Measurements from ENCODE around the gene UCK2. TPM values are rescaled to one million over a fixed set of nuclear protein-coding genes. Genes with fewer than 3 reads are reported as not detected.

Gene UCK2
- total RNA-seq, 3 donors from 2014 or later (not counting 1 experiment from before 2014, with no cell fraction given): 12.8 to 20.5 (median 14.4) TPM

DNA sequence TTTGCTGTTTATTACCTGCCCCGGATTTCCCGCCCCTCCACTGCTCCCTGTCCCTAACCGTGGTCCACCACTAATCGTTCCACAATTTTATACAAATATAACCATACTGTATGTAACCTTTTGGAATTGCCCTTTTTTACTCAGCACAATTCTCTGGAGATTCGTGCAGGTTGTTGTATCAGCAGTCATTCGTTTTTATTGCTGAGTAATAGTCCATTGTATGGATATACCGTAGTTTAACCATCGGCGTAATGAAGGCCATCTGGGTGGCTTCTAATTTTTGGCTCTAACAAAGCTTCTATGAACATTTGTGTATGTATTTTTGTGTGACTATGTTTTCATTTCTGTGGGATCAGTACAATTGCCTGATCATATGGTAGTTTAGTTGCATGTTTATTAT lies 50.0 kb downstream of the UCK2 start:
- peaks cover 51 to 58% of the 10 kb centered on the region in 2 donors for H3K4me1 Mint-ChIP-seq
- intact Hi-C loops (cut with micrococcal nuclease): loop anchor here (10.0 kb wide), 1 partner anchor 53 kb away; the partner anchor contains the start of gene UCK2
- no peak for TF ChIP-seq CTCF (IDR thresholded peaks at IDR 0.05)
- H3K9me3 Mint-ChIP-seq: no peaks in the 10 kb centered on the region
- Histone ChIP-seq H3K4me1 (ENCODE audit: control insufficient read depth, insufficient read depth, low read length) (peaks cover 9% of the 10 kb centered on the region), H3K9me3 (ENCODE audit: control insufficient read depth, insufficient read depth, low read length) (no peaks in the 10 kb centered on the region), H3K36me3 (ENCODE audit: control insufficient read depth, insufficient read depth, low read length) (no peaks in the 10 kb centered on the region), H3K4me3 (ENCODE audit: low read length) (no peak overlapping the region), H3K27me3 (ENCODE audit: control insufficient read depth, insufficient read depth, low read length) (no peaks in the 10 kb centered on the region), H3K27ac (ENCODE audit: low read length) (no peak overlapping the region)
- no peak overlapping the region for H3K4me3 Mint-ChIP-seq
- H3K36me3 Mint-ChIP-seq: no peaks in the 10 kb centered on the region
- H3K27me3 Mint-ChIP-seq (ENCODE audit: low read depth in 2 of 2): no peaks in the 10 kb centered on the region
- WGBS (ENCODE audit: insufficient coverage): 99% methylated on average over 9 of the region's 9 CpGs
- H3K27ac Mint-ChIP-seq: no peak overlapping the region
- DNase-seq (no peak), ATAC-seq (no peak)

- H3K4me1 Mint-ChIP-seq: peaks cover 52 to 56% of the 10 kb centered on the region in 2 donors
- Histone ChIP-seq H3K27ac (ENCODE audit: low read length) (no peak overlapping the region), H3K27me3 (ENCODE audit: control insufficient read depth, insufficient read depth, low read length) (no peaks in the 10 kb centered on the region), H3K9me3 (ENCODE audit: control insufficient read depth, insufficient read depth, low read length) (no peaks in the 10 kb centered on the region), H3K4me3 (ENCODE audit: low read length) (no peak overlapping the region), H3K36me3 (ENCODE audit: control insufficient read depth, insufficient read depth, low read length) (no peaks in the 10 kb centered on the region), H3K4me1 (ENCODE audit: control insufficient read depth, insufficient read depth, low read length) (peaks cover 9% of the 10 kb centered on the region)
- H3K27ac Mint-ChIP-seq: no peak overlapping the region
- intact Hi-C loops (cut with micrococcal nuclease): loop anchor here (10.0 kb wide), 1 partner anchor 53 kb away; the partner anchor contains the start of gene UCK2
- H3K27me3 Mint-ChIP-seq (ENCODE audit: low read depth in 2 of 2): no peaks in the 10 kb centered on the region
- no peak for ATAC-seq
- no peaks in the 10 kb centered on the region for H3K9me3 Mint-ChIP-seq
- no peak overlapping the region for H3K4me3 Mint-ChIP-seq
- 91% methylated on average over 6 of the region's 7 CpGs for WGBS (ENCODE audit: insufficient coverage)
- H3K36me3 Mint-ChIP-seq: no peaks in the 10 kb centered on the region
- TF ChIP-seq CTCF (IDR thresholded peaks at IDR 0.05): no peak
- no peak for DNase-seq
These were observed 50.6 kb downstream of the UCK2 start for GRCh38 chr1:165877940-165878556.

DNA sequence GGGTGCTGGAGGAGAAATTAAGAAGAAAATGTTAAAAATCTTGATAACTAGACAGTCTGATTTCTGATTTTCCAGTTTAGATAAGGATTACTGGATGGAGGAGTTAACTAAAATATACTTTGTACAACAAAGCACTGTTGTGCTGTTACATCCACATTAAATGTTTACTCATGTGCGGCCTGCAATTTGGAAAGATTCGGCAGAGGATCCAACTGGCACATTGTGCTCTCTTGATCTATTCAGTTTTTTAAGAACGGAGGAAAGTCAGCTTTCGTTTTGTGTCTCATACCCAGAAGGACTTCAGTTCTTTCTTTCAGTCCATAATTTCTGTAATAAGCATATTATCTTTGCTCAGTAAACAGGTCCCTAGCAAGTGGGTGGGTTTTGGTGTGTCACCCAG lies 52.5 kb downstream of the UCK2 start:
- no peak overlapping the region for H3K27ac ChIP-seq (ENCODE audit: low read length)
- Mint-ChIP-seq H3K27me3 (ENCODE audit: low read depth in 2 of 2) (no peaks in the 10 kb centered on the region), H3K9me3 (no peaks in the 10 kb centered on the region), H3K36me3 (no peaks in the 10 kb centered on the region), H3K4me1 (peaks cover 52 to 53% of the 10 kb centered on the region in 2 donors), H3K4me3 (no peak overlapping the region), H3K27ac (no peak overlapping the region)
- 96% methylated on average over 4 of the region's 4 CpGs for WGBS (ENCODE audit: insufficient coverage)
- no peaks in the 10 kb centered on the region for H3K36me3 ChIP-seq (ENCODE audit: control insufficient read depth, insufficient read depth, low read length)
- no peak for TF ChIP-seq CTCF (IDR thresholded peaks at IDR 0.05)
- intact Hi-C loops (cut with micrococcal nuclease): loop anchor here (10.0 kb wide), 1 partner anchor 55 kb away; the partner anchor contains the start of gene UCK2
- peaks cover 9% of the 10 kb centered on the region for H3K4me1 ChIP-seq (ENCODE audit: control insufficient read depth, insufficient read depth, low read length)
- H3K27me3 ChIP-seq (ENCODE audit: control insufficient read depth, insufficient read depth, low read length): no peaks in the 10 kb centered on the region
- H3K4me3 ChIP-seq (ENCODE audit: low read length): no peak overlapping the region
- DNase-seq (no peak), ATAC-seq (no peak)
- no peaks in the 10 kb centered on the region for H3K9me3 ChIP-seq (ENCODE audit: control insufficient read depth, insufficient read depth, low read length)

- WGBS (ENCODE audit: insufficient coverage): 86% methylated on average over 5 of the region's 5 CpGs
- no peaks in the 10 kb centered on the region for H3K36me3 ChIP-seq (ENCODE audit: control insufficient read depth, insufficient read depth, low read length)
These were observed 53.6 kb downstream of the UCK2 start for GRCh38 chr1:165880993-165881392.

More at GRCh38 chr1:165880993-165881392, 53.6 kb downstream of the UCK2 start:
- H3K9me3 ChIP-seq (ENCODE audit: control insufficient read depth, insufficient read depth, low read length): no peaks in the 10 kb centered on the region
- TF ChIP-seq CTCF (IDR thresholded peaks at IDR 0.05): no peak
- H3K27me3 ChIP-seq (ENCODE audit: control insufficient read depth, insufficient read depth, low read length): no peaks in the 10 kb centered on the region
- Mint-ChIP-seq H3K4me1 (peaks cover 42% of the 10 kb centered on the region in 2 donors), H3K4me3 (no peak overlapping the region), H3K36me3 (no peaks in the 10 kb centered on the region), H3K27me3 (ENCODE audit: low read depth in 2 of 2) (no peaks in the 10 kb centered on the region), H3K27ac (no peak overlapping the region), H3K9me3 (no peaks in the 10 kb centered on the region)
- no peak for DNase-seq
- intact Hi-C loops (cut with micrococcal nuclease): no loop called here
- no peak overlapping the region for H3K4me3 ChIP-seq (ENCODE audit: low read length)
- no peak for ATAC-seq
- H3K4me1 ChIP-seq (ENCODE audit: control insufficient read depth, insufficient read depth, low read length): no peaks in the 10 kb centered on the region
- no peak overlapping the region for H3K27ac ChIP-seq (ENCODE audit: low read length)
